GM23338 (cell line): ENCODE results near the gene MYOC. TPM values are rescaled to one million over a fixed set of nuclear protein-coding genes. Genes with fewer than 3 reads are reported as not detected.
"Not testable (repeated sequence)": the region's sequence is repeated elsewhere in the genome, so short reads cannot be mapped to it uniquely, and the experiment has no call there.

ENCODE experiments used
- ATAC-seq: fragments of 200-7000 bp; cut with Tn5 transposase; 3 replicates; pipeline ENCODE4 v1.9.1; 2020
- DNase-seq: peaks from one replicate; pipeline ENCODE4 v3.0.0-alpha.2; 2015; ENCODE audit warnings: low spot score
- H2AFZ ChIP-seq: fragments of 200-600 bp; sonication (generic); 2 replicates; pipeline ENCODE4 v1.8.0; 2016; ENCODE audit warnings: antibody characterized with exemption, mild to moderate bottlenecking, moderate library complexity
- H3F3A ChIP-seq: fragments of 200-600 bp; sonication (generic); replicated peaks from 2 replicates; pipeline ENCODE4 v1.8.0; 2017; ENCODE audit warnings: antibody characterized with exemption, mixed run types, low read depth
- H3K27ac ChIP-seq: fragments of 200-600 bp; sonication (generic); 2 replicates; pipeline ENCODE4 v1.6.1; 2016; ENCODE audit warnings: low read depth
- H3K27me3 ChIP-seq: fragments of 200-600 bp; sonication (generic); 2 replicates; pipeline ENCODE4 v1.8.0; 2016; ENCODE audit warnings: mild to moderate bottlenecking, mixed run types, moderate library complexity; ENCODE audit not compliant: insufficient read depth
- H3K36me3 ChIP-seq: fragments of 200-600 bp; sonication (generic); 2 replicates; pipeline ENCODE4 v1.8.0; 2016; ENCODE audit warnings: mild to moderate bottlenecking; ENCODE audit not compliant: insufficient read depth
- H3K4me1 ChIP-seq: fragments of 200-600 bp; sonication (generic); 2 replicates; pipeline ENCODE4 v1.8.0; 2016; ENCODE audit warnings: mild to moderate bottlenecking, moderate library complexity; ENCODE audit not compliant: insufficient read depth
- H3K4me2 ChIP-seq: fragments of 200-600 bp; sonication (generic); 2 replicates; pipeline ENCODE4 v1.7.1; 2017; ENCODE audit warnings: mixed run types
- H3K4me3 ChIP-seq: fragments of 200-600 bp; sonication (generic); 2 replicates; pipeline ENCODE4 v1.6.1; 2016; ENCODE audit warnings: mixed run types
- H3K79me2 ChIP-seq: fragments of 200-600 bp; sonication (generic); replicated peaks from 2 replicates; pipeline ENCODE4 v1.8.0; 2017; ENCODE audit warnings: mild to moderate bottlenecking; ENCODE audit not compliant: insufficient read depth
- H3K9me2 ChIP-seq: fragments of 200-600 bp; sonication (generic); 2 replicates; pipeline ENCODE4 v1.8.0; 2017; ENCODE audit not compliant: insufficient read depth
- H4K20me1 ChIP-seq: fragments of 200-600 bp; sonication (generic); replicated peaks from 2 replicates; pipeline ENCODE4 v1.8.0; 2017; ENCODE audit warnings: mild to moderate bottlenecking; ENCODE audit not compliant: insufficient read depth
- H3K27ac Mint-ChIP-seq: 2 replicates; pipeline ENCODE4 v1.8.0; 2020; ENCODE audit warnings: inconsistent platforms, mild to moderate bottlenecking, moderate library complexity, mixed read lengths
- H3K27me3 Mint-ChIP-seq: 3 replicates; pipeline ENCODE4 v1.8.0; 2022; ENCODE audit warnings: low read depth, mild to moderate bottlenecking, moderate library complexity, mixed read lengths, inconsistent platforms; ENCODE audit not compliant: insufficient read depth, poor library complexity
- H3K36me3 Mint-ChIP-seq: 3 replicates; pipeline ENCODE4 v1.8.0; 2021; ENCODE audit warnings: low read depth, mild to moderate bottlenecking, inconsistent platforms, moderate library complexity, mixed read lengths
- H3K4me1 Mint-ChIP-seq: 3 replicates; pipeline ENCODE4 v1.8.0; 2020; ENCODE audit warnings: mild to moderate bottlenecking, inconsistent platforms, mixed read lengths
- H3K4me3 Mint-ChIP-seq: 3 replicates; pipeline ENCODE4 v1.8.0; 2021; ENCODE audit warnings: moderate library complexity, mild to moderate bottlenecking, inconsistent platforms, mixed read lengths
- H3K9me3 Mint-ChIP-seq: 3 replicates; pipeline ENCODE4 v1.8.0; 2020; ENCODE audit warnings: moderate library complexity, mild to moderate bottlenecking, inconsistent platforms, mixed read lengths
- CREB1 ChIP-seq: fragments of 250-450 bp; sonication (Bioruptor Pico); IDR thresholded peaks from 2 replicates; pipeline ENCODE4 v1.5.0; 2020; ENCODE audit warnings: low read depth, mild to moderate bottlenecking, moderate library complexity
- EZH2phosphoT487 ChIP-seq: fragments of 200-600 bp; sonication (generic); IDR thresholded peaks from one replicate; pipeline ENCODE4 v1.8.1; 2018; ENCODE audit warnings: antibody characterized with exemption; ENCODE audit not compliant: unreplicated experiment
- JUNB ChIP-seq: IDR thresholded peaks from one replicate; pipeline ENCODE4 v1.6.1; 2016; ENCODE audit warnings: antibody characterized with exemption; ENCODE audit not compliant: unreplicated experiment
- NANOG ChIP-seq: IDR thresholded peaks from 2 replicates; pipeline ENCODE4 v1.6.1; 2016; ENCODE audit warnings: antibody characterized with exemption, borderline replicate concordance
- POLR2AphosphoS5 ChIP-seq: IDR thresholded peaks from 2 replicates; pipeline ENCODE4 v1.6.1; 2016; ENCODE audit warnings: antibody characterized with exemption, low read depth
- ZNF114 ChIP-seq: fragments of 250-450 bp; sonication (Bioruptor Pico); IDR thresholded peaks from 2 replicates; pipeline ENCODE4 v1.5.0; 2020; ENCODE audit warnings: mild to moderate bottlenecking, moderate library complexity
- ZNF331 ChIP-seq: fragments of 250-450 bp; sonication (Bioruptor Pico); IDR thresholded peaks from 2 replicates; pipeline ENCODE4 v1.5.0; 2020; ENCODE audit warnings: low read depth, mild to moderate bottlenecking, moderate library complexity
- polyA plus RNA-seq: library from polyadenylated mRNA; unstranded; fragments of >200 nt; fragmentation: Nextera tagmentation; extraction: Ambion mirVana; gene quantifications from 2 replicates; pipeline ENCODE4 v1.2.1, GENCODE V29; 2016
- total RNA-seq: library from RNA; depleted of rRNA; stranded (reverse); fragments of >200 nt; shearing (Covaris generic); gene quantifications from 2 replicates; pipeline ENCODE4 v1.2.3, GENCODE V29; 2014
- TF ChIP-seq, protein P1 (sequence below): fragments of 250-450 bp; sonication (Bioruptor Pico); IDR thresholded peaks from 2 replicates; pipeline ENCODE4 v1.5.0; 2020; ENCODE audit warnings: mild to moderate bottlenecking, moderate library complexity
- TF ChIP-seq, protein P2 (sequence below): IDR thresholded peaks from 2 replicates; pipeline ENCODE4 v1.6.1; 2016; ENCODE audit warnings: antibody characterized with exemption

The MYOC gene
- total and polyA plus RNA-seq, 2 experiments from 2014 or later: not detected

DNA sequence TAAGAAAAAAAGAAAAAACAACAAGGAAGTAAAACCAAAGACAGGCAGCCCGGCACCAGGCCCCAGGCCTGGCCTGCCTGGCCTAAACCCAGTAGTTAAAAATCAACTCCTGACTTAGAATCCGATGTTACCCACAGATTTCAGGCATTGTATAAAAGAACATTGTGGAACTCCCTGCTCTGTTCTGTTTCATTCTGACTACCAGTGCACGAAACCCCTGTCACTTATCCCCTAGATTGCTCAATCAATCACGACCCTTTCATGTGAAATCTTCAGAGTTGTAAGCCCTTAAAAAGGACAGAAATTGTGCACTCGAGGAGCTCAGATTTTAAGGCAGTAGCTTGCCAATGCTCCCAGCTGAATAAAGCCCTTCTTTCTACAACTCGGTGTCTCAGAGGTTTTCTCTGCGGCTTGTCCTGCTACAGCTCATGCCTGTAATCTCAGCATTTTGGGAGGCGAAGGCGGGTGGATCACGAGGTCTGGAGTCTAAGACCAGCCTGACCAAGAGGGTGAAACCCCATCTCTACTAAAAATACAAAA is 46.0 kb downstream of the MYOC start:
- Histone ChIP-seq H3K9me2 (0 out of 2 replicates have a peak, but pooled peaks cover 6% of the 10 kb centered on the region), H3K36me3 (no peaks in the 10 kb centered on the region), H3K27me3 (no peaks in the 10 kb centered on the region), H3K4me2 (no peak overlapping the region), H3K4me3 (no peak overlapping the region), H3K4me1 (peaks cover 4% of the 10 kb centered on the region; the same call in 1 of the 2 replicates), H3F3A (no peaks in the 10 kb centered on the region), H3K27ac (no peak overlapping the region), H3K79me2 (no peaks in the 10 kb centered on the region), H4K20me1 (no peaks in the 10 kb centered on the region), H2AFZ (no peak overlapping the region; the same call in 1 of the 2 replicates)
- peaks cover 4% of the 10 kb centered on the region for H3K27me3 Mint-ChIP-seq
- DNase-seq: no peak
- no peak overlapping the region for H3K27ac Mint-ChIP-seq
- TF ChIP-seq NANOG: no peak
- no peaks in the 10 kb centered on the region for H3K36me3 Mint-ChIP-seq
- no peaks in the 10 kb centered on the region for H3K9me3 Mint-ChIP-seq
- no peak overlapping the region for H3K4me3 Mint-ChIP-seq
- no peak for ATAC-seq
- peaks cover 8% of the 10 kb centered on the region for H3K4me1 Mint-ChIP-seq

- DNase-seq: peak; percentile 71
- ATAC-seq: peak; percentile 80
These were observed 49.4 kb downstream of the MYOC start for GRCh38 chr1:171603042-171603441.

DNA sequence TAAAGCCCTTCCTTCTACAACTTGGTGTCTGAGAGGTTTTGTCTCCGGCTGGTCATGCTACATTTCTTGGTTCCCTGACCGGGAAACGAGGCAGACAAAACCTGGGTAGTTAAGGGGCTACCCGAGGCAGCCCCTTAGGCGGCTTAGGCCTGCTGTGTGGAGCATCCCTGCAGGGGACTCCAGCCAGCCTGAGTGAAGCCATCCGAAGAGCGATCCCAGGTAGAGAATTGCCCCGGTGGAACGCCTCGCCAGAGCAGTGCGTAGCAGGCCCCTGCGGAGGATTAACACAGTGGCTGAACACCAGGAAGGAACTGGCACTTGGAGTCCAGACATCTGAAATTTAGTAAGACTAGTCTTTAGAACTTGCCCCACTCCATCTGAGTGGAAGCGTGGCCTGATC is 51.6 kb downstream of the MYOC start:
- ATAC-seq: peak; percentile 71
- no peak overlapping the region for H2AFZ ChIP-seq
- H3F3A ChIP-seq: no peaks in the 10 kb centered on the region
- H3K4me2 ChIP-seq: no peak overlapping the region
- no peaks in the 10 kb centered on the region for H3K36me3 Mint-ChIP-seq
- no peaks in the 10 kb centered on the region for H3K36me3 ChIP-seq
- no peak overlapping the region for H3K27ac ChIP-seq
- DNase-seq: no peak
- no peak overlapping the region for H3K27ac Mint-ChIP-seq
- no peaks in the 10 kb centered on the region for H3K79me2 ChIP-seq
- peaks cover 4% of the 10 kb centered on the region for H3K27me3 Mint-ChIP-seq
- no peak overlapping the region for H3K4me3 ChIP-seq
- no peak overlapping the region for H3K4me3 Mint-ChIP-seq
- H3K27me3 ChIP-seq: no peaks in the 10 kb centered on the region
- H3K9me2 ChIP-seq: no peaks in the 10 kb centered on the region
- H3K9me3 Mint-ChIP-seq: no peaks in the 10 kb centered on the region
- H3K4me1 ChIP-seq: peaks cover 4% of the 10 kb centered on the region; the same call in 1 of the 2 replicates
- peaks cover 8% of the 10 kb centered on the region for H3K4me1 Mint-ChIP-seq
- no peaks in the 10 kb centered on the region; the same call in 1 of the 2 replicates for H4K20me1 ChIP-seq
- TF ChIP-seq, protein P1, sequence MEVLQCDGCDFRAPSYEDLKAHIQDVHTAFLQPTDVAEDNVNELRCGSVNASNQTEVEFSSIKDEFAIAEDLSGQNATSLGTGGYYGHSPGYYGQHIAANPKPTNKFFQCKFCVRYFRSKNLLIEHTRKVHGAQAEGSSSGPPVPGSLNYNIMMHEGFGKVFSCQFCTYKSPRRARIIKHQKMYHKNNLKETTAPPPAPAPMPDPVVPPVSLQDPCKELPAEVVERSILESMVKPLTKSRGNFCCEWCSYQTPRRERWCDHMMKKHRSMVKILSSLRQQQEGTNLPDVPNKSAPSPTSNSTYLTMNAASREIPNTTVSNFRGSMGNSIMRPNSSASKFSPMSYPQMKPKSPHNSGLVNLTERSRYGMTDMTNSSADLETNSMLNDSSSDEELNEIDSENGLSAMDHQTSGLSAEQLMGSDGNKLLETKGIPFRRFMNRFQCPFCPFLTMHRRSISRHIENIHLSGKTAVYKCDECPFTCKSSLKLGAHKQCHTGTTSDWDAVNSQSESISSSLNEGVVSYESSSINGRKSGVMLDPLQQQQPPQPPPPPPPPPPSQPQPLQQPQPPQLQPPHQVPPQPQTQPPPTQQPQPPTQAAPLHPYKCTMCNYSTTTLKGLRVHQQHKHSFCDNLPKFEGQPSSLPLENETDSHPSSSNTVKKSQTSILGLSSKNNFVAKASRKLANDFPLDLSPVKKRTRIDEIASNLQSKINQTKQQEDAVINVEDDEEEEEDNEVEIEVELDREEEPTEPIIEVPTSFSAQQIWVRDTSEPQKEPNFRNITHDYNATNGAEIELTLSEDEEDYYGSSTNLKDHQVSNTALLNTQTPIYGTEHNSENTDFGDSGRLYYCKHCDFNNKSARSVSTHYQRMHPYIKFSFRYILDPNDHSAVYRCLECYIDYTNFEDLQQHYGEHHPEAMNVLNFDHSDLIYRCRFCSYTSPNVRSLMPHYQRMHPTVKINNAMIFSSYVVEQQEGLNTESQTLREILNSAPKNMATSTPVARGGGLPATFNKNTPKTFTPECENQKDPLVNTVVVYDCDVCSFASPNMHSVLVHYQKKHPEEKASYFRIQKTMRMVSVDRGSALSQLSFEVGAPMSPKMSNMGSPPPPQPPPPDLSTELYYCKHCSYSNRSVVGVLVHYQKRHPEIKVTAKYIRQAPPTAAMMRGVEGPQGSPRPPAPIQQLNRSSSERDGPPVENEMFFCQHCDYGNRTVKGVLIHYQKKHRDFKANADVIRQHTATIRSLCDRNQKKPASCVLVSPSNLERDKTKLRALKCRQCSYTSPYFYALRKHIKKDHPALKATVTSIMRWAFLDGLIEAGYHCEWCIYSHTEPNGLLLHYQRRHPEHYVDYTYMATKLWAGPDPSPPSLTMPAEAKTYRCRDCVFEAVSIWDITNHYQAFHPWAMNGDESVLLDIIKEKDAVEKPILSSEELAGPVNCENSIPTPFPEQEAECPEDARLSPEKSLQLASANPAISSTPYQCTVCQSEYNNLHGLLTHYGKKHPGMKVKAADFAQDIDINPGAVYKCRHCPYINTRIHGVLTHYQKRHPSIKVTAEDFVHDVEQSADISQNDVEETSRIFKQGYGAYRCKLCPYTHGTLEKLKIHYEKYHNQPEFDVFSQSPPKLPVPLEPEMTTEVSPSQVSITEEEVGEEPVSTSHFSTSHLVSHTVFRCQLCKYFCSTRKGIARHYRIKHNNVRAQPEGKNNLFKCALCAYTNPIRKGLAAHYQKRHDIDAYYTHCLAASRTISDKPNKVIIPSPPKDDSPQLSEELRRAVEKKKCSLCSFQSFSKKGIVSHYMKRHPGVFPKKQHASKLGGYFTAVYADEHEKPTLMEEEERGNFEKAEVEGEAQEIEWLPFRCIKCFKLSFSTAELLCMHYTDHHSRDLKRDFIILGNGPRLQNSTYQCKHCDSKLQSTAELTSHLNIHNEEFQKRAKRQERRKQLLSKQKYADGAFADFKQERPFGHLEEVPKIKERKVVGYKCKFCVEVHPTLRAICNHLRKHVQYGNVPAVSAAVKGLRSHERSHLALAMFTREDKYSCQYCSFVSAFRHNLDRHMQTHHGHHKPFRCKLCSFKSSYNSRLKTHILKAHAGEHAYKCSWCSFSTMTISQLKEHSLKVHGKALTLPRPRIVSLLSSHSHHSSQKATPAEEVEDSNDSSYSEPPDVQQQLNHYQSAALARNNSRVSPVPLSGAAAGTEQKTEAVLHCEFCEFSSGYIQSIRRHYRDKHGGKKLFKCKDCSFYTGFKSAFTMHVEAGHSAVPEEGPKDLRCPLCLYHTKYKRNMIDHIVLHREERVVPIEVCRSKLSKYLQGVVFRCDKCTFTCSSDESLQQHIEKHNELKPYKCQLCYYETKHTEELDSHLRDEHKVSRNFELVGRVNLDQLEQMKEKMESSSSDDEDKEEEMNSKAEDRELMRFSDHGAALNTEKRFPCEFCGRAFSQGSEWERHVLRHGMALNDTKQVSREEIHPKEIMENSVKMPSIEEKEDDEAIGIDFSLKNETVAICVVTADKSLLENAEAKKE (CRISPR knock-in tag): no peak
- TF ChIP-seq JUNB (no peak), NANOG (no peak), CREB1 (CRISPR knock-in tag) (no peak), ZNF114 (CRISPR knock-in tag) (no peak), EZH2phosphoT487 (no peak), ZNF331 (CRISPR knock-in tag) (no peak), POLR2AphosphoS5 (no peak)
- TF ChIP-seq, protein P2, sequence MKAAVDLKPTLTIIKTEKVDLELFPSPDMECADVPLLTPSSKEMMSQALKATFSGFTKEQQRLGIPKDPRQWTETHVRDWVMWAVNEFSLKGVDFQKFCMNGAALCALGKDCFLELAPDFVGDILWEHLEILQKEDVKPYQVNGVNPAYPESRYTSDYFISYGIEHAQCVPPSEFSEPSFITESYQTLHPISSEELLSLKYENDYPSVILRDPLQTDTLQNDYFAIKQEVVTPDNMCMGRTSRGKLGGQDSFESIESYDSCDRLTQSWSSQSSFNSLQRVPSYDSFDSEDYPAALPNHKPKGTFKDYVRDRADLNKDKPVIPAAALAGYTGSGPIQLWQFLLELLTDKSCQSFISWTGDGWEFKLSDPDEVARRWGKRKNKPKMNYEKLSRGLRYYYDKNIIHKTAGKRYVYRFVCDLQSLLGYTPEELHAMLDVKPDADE: no peak

More at GRCh38 chr1:171603042-171603441, 49.4 kb downstream of the MYOC start:
- not testable (repeated sequence) for H3K27me3 ChIP-seq, H4K20me1 ChIP-seq, H3K36me3 Mint-ChIP-seq, H3K27ac ChIP-seq, H3K79me2 ChIP-seq, H3K9me3 Mint-ChIP-seq, H3K9me2 ChIP-seq, H3K36me3 ChIP-seq, H3K4me1 ChIP-seq, H3K4me3 ChIP-seq, H3F3A ChIP-seq, H3K4me3 Mint-ChIP-seq, H3K27ac Mint-ChIP-seq, H3K4me1 Mint-ChIP-seq, H2AFZ ChIP-seq, H3K27me3 Mint-ChIP-seq
- H3K4me2 ChIP-seq: 0 out of 2 replicates have a peak overlapping the region, but pooled peaks have one; percentile 7
